GM23248 (cell line): ENCODE results near the gene MMP11. TPM values are rescaled to one million over a fixed set of nuclear protein-coding genes. Genes with fewer than 3 reads are reported as not detected.

Source experiments
- DNase-seq: peaks from one replicate; pipeline ENCODE4 v3.0.0-alpha.2; 2015
- H2AFZ ChIP-seq: fragments of 200-600 bp; sonication (generic); 2 replicates; pipeline ENCODE4 v1.6.1; 2016; ENCODE audit warnings: antibody characterized with exemption
- H3F3A ChIP-seq: fragments of 200-600 bp; sonication (generic); 2 replicates; pipeline ENCODE4 v1.6.1; 2016; ENCODE audit warnings: mild to moderate bottlenecking, antibody characterized with exemption, mixed run types; ENCODE audit not compliant: insufficient read depth
- H3K27ac ChIP-seq: fragments of 200-600 bp; sonication (generic); 2 replicates; pipeline ENCODE4 v1.5.1; 2016; ENCODE audit warnings: mild to moderate bottlenecking
- H3K27me3 ChIP-seq: fragments of 200-600 bp; sonication (generic); replicated peaks from 2 replicates; pipeline ENCODE4 v1.6.1; 2016; ENCODE audit warnings: mild to moderate bottlenecking; ENCODE audit not compliant: insufficient read depth
- H3K36me3 ChIP-seq: fragments of 200-600 bp; sonication (generic); 2 replicates; pipeline ENCODE4 v1.6.1; 2016; ENCODE audit warnings: low read depth, mild to moderate bottlenecking
- H3K4me1 ChIP-seq: fragments of 200-600 bp; sonication (generic); 2 replicates; pipeline ENCODE4 v1.6.1; 2016; ENCODE audit warnings: mild to moderate bottlenecking; ENCODE audit not compliant: insufficient read depth
- H3K4me2 ChIP-seq: fragments of 200-600 bp; sonication (generic); one replicate; pipeline ENCODE4 v1.6.1; 2016; ENCODE audit warnings: mild to moderate bottlenecking; ENCODE audit not compliant: unreplicated experiment
- H3K4me3 ChIP-seq: fragments of 200-600 bp; sonication (generic); 2 replicates; pipeline ENCODE4 v1.5.1; 2016; ENCODE audit warnings: mild to moderate bottlenecking
- H3K79me2 ChIP-seq: fragments of 200-600 bp; sonication (generic); 2 replicates; pipeline ENCODE4 v1.6.1; 2016; ENCODE audit warnings: mild to moderate bottlenecking; ENCODE audit not compliant: insufficient read depth
- H3K9ac ChIP-seq: fragments of 200-600 bp; sonication (generic); 2 replicates; pipeline ENCODE4 v1.6.1; 2016; ENCODE audit warnings: mild to moderate bottlenecking
- H3K9me2 ChIP-seq: fragments of 200-600 bp; sonication (generic); 2 replicates; pipeline ENCODE4 v1.6.1; 2016; ENCODE audit warnings: mixed run types, mild to moderate bottlenecking, moderate library complexity; ENCODE audit not compliant: insufficient read depth
- H3K9me3 ChIP-seq: fragments of 200-600 bp; sonication (generic); one replicate; pipeline ENCODE4 v1.6.1; 2017; ENCODE audit warnings: low read depth
- H4K20me1 ChIP-seq: fragments of 200-600 bp; sonication (generic); 2 replicates; pipeline ENCODE4 v1.6.0; 2016; ENCODE audit not compliant: insufficient read depth
- EZH2 ChIP-seq: fragments of 200-600 bp; sonication (generic); IDR thresholded peaks from 2 replicates; pipeline ENCODE4 v1.6.1; 2018; ENCODE audit warnings: antibody characterized with exemption, mild to moderate bottlenecking; ENCODE audit not compliant: insufficient read depth, poor library complexity, severe bottlenecking
- EZH2phosphoT487 ChIP-seq: fragments of 200-600 bp; sonication (generic); IDR thresholded peaks from 2 replicates; pipeline ENCODE4 v1.6.1; 2018; ENCODE audit warnings: antibody characterized with exemption, moderate library complexity, mild to moderate bottlenecking, low read depth; ENCODE audit not compliant: insufficient read depth
- WGBS, 2 experiments: methylation state at CpG; one replicate each; pipeline ENCODE4 v1.1.6; 2015 to 2017; ENCODE audit warnings: low lambda C conversion rate in 2 of 2, low coverage in 1 of 2; ENCODE audit errors: missing lambda C conversion rate in 2 of 2; 5-methylcytosine and 5-hydroxymethylcytosine counted together
- in situ Hi-C: fragments of 300-500 bp; cut with MboI; formaldehyde crosslinking; loops from 2 replicates; pipeline ENCODE4 v1.15.0; 2020
- polyA plus RNA-seq: library from polyadenylated mRNA; unstranded; fragments of >200 nt; fragmentation: Nextera tagmentation; extraction: Ambion mirVana; gene quantifications from 2 replicates; pipeline ENCODE4 v1.2.1, GENCODE V29; 2016
- total RNA-seq: library from RNA; depleted of rRNA; stranded (reverse); fragments of >200 nt; shearing (Covaris generic); gene quantifications from 2 replicates; pipeline ENCODE4 v1.2.3, GENCODE V29; 2014

MMP11 gene
- total and polyA plus RNA-seq, 2 experiments from 2014 or later = 1.3 to 2.9 TPM

DNA sequence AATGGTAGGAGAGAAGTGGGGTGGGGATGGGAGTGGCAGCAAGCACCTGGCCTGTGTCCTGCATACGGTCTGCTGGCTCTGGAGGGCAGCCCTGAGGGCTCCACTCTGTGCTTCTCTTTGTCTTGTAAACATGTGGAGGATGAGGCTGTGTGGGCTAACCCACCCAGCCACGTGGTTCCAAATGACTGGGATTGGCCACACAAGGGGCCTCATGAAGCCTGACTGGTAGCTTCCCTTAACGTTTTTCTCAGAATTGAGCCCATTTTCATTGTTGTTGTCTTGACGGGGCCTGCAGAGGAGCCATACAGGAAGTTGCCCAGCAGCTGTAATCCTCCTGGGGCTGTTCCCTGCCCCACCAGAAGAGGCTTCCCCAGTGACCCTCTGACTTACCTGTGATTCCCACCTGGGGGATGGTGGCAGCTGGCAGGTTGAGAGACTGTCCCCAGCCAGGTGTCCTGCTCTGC lies 48.1 kb downstream of the MMP11 start:
- H3K4me3 ChIP-seq = no peak overlapping the region
- H3K4me2 ChIP-seq = no peak overlapping the region
- no peak for TF ChIP-seq EZH2phosphoT487
- no peak for TF ChIP-seq EZH2
- no peak overlapping the region for H3K9ac ChIP-seq
- H3F3A ChIP-seq = no peaks in the 10 kb centered on the region
- peaks cover 3% of the 10 kb centered on the region for H3K4me1 ChIP-seq
- no peak overlapping the region for H2AFZ ChIP-seq
- H3K9me3 ChIP-seq = no peaks in the 10 kb centered on the region
- no peak for DNase-seq
- H3K27ac ChIP-seq = no peak overlapping the region
- 78 to 83% methylated on average over 4 of the region's 4 CpGs for WGBS, 2 experiments
- H3K79me2 ChIP-seq = 0 out of 2 replicates have a peak, but pooled peaks cover 2% of the 10 kb centered on the region
- no peaks in the 10 kb centered on the region for H3K9me2 ChIP-seq
- H3K36me3 ChIP-seq = peaks cover 8% of the 10 kb centered on the region; the same call in 1 of the 2 replicates
- H3K27me3 ChIP-seq = no peaks in the 10 kb centered on the region
- H4K20me1 ChIP-seq = no peaks in the 10 kb centered on the region
- in situ Hi-C loops = no loop called here

DNA sequence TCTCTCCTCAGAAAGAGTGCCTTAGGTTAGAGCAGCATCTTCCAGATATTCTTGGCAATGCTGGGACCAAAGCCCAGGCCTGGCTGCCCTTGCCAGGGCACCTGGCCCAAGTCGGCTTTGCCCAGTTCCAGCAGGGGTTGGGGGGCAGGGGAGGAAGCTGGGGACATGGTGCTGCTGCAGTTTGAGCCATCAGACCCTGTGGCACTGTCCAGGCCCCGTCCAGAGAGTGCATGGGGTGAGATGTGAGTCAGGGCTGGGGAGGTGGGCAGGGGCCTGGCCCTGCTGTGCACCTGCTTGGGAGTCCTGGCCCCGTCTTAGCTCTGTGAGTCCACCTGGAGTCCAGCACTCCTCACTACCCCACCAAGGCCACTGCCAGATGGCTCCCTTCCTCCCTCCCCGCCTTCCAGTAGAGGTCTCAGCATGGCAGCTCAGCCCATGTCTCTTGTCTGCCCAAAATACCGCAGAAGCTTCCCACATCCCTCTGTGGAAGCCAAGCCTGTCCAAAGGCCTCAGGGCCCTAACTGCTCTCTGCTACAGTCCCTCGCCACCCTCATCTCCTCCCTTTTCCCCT lies 49.5 kb downstream of the MMP11 start:
- Histone ChIP-seq H3K27ac (no peak overlapping the region), H3K27me3 (no peaks in the 10 kb centered on the region), H3F3A (no peaks in the 10 kb centered on the region), H4K20me1 (no peaks in the 10 kb centered on the region), H3K4me2 (no peak overlapping the region), H2AFZ (no peak overlapping the region), H3K9ac (no peak overlapping the region), H3K36me3 (peaks cover 9% of the 10 kb centered on the region; the same call in 1 of the 2 replicates), H3K79me2 (0 out of 2 replicates have a peak, but pooled peaks cover 3% of the 10 kb centered on the region), H3K4me3 (no peak overlapping the region), H3K9me2 (no peaks in the 10 kb centered on the region), H3K9me3 (no peaks in the 10 kb centered on the region), H3K4me1 (peaks cover 12% of the 10 kb centered on the region)
- in situ Hi-C loops = no loop called here
- TF ChIP-seq EZH2phosphoT487 = no peak
- no peak for TF ChIP-seq EZH2
- no peak for DNase-seq
- WGBS, 2 experiments = 92 to 97% methylated on average over 4 to 6 of the region's 6 CpGs

- WGBS, 2 experiments = 86 to 88% methylated on average over 14 of the region's 14 CpGs
- H3K36me3 ChIP-seq = peaks cover 9% of the 10 kb centered on the region; the same call in 1 of the 2 replicates
Measured at GRCh38 chr22:23823331-23823791, 50.7 kb downstream of the MMP11 start.

GRCh38 chr22:23824476-23825245 lies 52.0 kb downstream of the MMP11 start:
- Histone ChIP-seq H3K79me2 (0 out of 2 replicates have a peak, but pooled peaks cover 3% of the 10 kb centered on the region), H3K4me3 (no peak overlapping the region), H3K27me3 (no peaks in the 10 kb centered on the region), H3K36me3 (peaks cover 9% of the 10 kb centered on the region; the same call in 1 of the 2 replicates), H3K9ac (no peak overlapping the region), H3K9me3 (no peaks in the 10 kb centered on the region), H3K9me2 (no peaks in the 10 kb centered on the region), H3K4me2 (no peak overlapping the region), H4K20me1 (no peaks in the 10 kb centered on the region), H3K4me1 (peaks cover 14% of the 10 kb centered on the region), H3K27ac (no peak overlapping the region), H3F3A (peaks cover 14% of the 10 kb centered on the region), H2AFZ (no peak overlapping the region)
- TF ChIP-seq EZH2 (no peak), EZH2phosphoT487 (no peak)
- no peak for DNase-seq
- in situ Hi-C loops = no loop called here
- 97 to 99% methylated on average over 12 to 13 of the region's 13 CpGs for WGBS, 2 experiments

More at GRCh38 chr22:23823331-23823791, 50.7 kb downstream of the MMP11 start:
- Histone ChIP-seq H3K27ac (no peak overlapping the region), H2AFZ (no peak overlapping the region), H3K4me2 (no peak overlapping the region), H3K9me2 (no peaks in the 10 kb centered on the region), H3K9ac (no peak overlapping the region), H4K20me1 (no peaks in the 10 kb centered on the region), H3K79me2 (0 out of 2 replicates have a peak, but pooled peaks cover 3% of the 10 kb centered on the region), H3K4me1 (peaks cover 12% of the 10 kb centered on the region), H3K27me3 (no peaks in the 10 kb centered on the region), H3K9me3 (no peaks in the 10 kb centered on the region), H3F3A (0 out of 2 replicates have a peak, but pooled peaks cover 1% of the 10 kb centered on the region), H3K4me3 (no peak overlapping the region)
- in situ Hi-C loops = no loop called here
- no peak for TF ChIP-seq EZH2
- TF ChIP-seq EZH2phosphoT487 = no peak
- DNase-seq = no peak
